Thymus (tissue), 11 donors: ENCODE results near the gene CDC42EP2. TPM values are rescaled to one million over a fixed set of nuclear protein-coding genes. Genes with fewer than 3 reads are reported as not detected.
A peak's percentile ranks its signal among the peaks of the same experiment; 100 is the strongest.

ENCODE experiments used
- DNase-seq, 9 donors: peaks; one replicate each; pipeline ENCODE4 v3.0.0-alpha.2; 2013; ENCODE audit warnings: low spot score in 9 of 9, low read depth in 6 of 9, missing footprints in 1 of 9
- H3K27ac ChIP-seq, 2 donors: one replicate each; pipeline ENCODE4 v1.5.1; 2013; ENCODE audit warnings: control low read depth in 1 of 2, low read depth in 1 of 2, low read length in 1 of 2, mild to moderate bottlenecking in 1 of 2, moderate library complexity in 1 of 2
- H3K27me3 ChIP-seq, 2 donors: one replicate each; pipeline ENCODE4 v1.5.1; 2013; ENCODE audit warnings: low read length in 1 of 2; ENCODE audit not compliant: control insufficient read depth in 2 of 2, insufficient read depth in 1 of 2
- H3K36me3 ChIP-seq, 2 donors: one replicate each; pipeline ENCODE4 v1.5.1; 2013; ENCODE audit warnings: low read length in 1 of 2, mild to moderate bottlenecking in 1 of 2, moderate library complexity in 1 of 2; ENCODE audit not compliant: control insufficient read depth in 2 of 2, insufficient read depth in 2 of 2
- H3K4me1 ChIP-seq, 2 donors: one replicate each; pipeline ENCODE4 v1.5.1; 2013; ENCODE audit warnings: low read length in 2 of 2; ENCODE audit not compliant: control insufficient read depth in 2 of 2, insufficient read depth in 2 of 2
- H3K4me3 ChIP-seq, 2 donors: one replicate each; pipeline ENCODE4 v1.5.1; 2013; ENCODE audit warnings: low read length in 2 of 2, control low read depth in 1 of 2, mild to moderate bottlenecking in 1 of 2
- H3K9me3 ChIP-seq, 2 donors: one replicate each; pipeline ENCODE4 v1.5.1; 2013; ENCODE audit warnings: low read length in 1 of 2, mild to moderate bottlenecking in 1 of 2; ENCODE audit not compliant: control insufficient read depth in 2 of 2, insufficient read depth in 1 of 2
- WGBS: extraction: QIAGEN DNeasy Blood & Tissue Kit; methylation state at CpG from one replicate; pipeline ENCODE4 v1.1.7; 2013; 5-methylcytosine and 5-hydroxymethylcytosine counted together
- polyA plus RNA-seq: library from polyadenylated mRNA; stranded (reverse); fragments of 200-250 nt; gene quantifications from one replicate; pipeline ENCODE4 v1.2.3, GENCODE V29; 2013
- total RNA-seq: library from RNA; stranded (reverse); fragments of 120-200 nt; gene quantifications from one replicate; pipeline ENCODE4 v1.2.4, GENCODE V29; 2013
- donor health status: healthy.

CDC42EP2 gene
- total and polyA plus RNA-seq, 2 donors, result 0.33 to 3.2 TPM

GRCh38 chr11:65279741-65280440 is 34.8 kb upstream of the CDC42EP2 start:
- Histone ChIP-seq H3K9me3 (no peaks in the 10 kb centered on the region), H3K36me3 (peaks cover 49 to 90% of the 10 kb centered on the region in 2 donors), H3K4me1 (no peaks in the 10 kb centered on the region), H3K27ac (no peak overlapping the region), H3K27me3 (no peaks in the 10 kb centered on the region), H3K4me3 (no peak overlapping the region)
- no peak for DNase-seq
- 90% methylated on average over 5 of the region's 5 CpGs for WGBS

GRCh38 chr11:65280646-65281045 is 34.0 kb upstream of the CDC42EP2 start:
- over 99% methylated on average over 4 of the region's 4 CpGs for WGBS
- no peak overlapping the region for H3K27ac ChIP-seq
- H3K27me3 ChIP-seq, result no peaks in the 10 kb centered on the region
- H3K9me3 ChIP-seq, result no peaks in the 10 kb centered on the region
- H3K36me3 ChIP-seq, result peaks cover 57 to 92% of the 10 kb centered on the region in 2 donors
- no peaks in the 10 kb centered on the region for H3K4me1 ChIP-seq
- no peak overlapping the region for H3K4me3 ChIP-seq
- DNase-seq, result no peak

- Histone ChIP-seq H3K27me3 (no peaks in the 10 kb centered on the region), H3K4me1 (no peaks in the 10 kb centered on the region), H3K36me3 (peaks cover 81 to 86% of the 10 kb centered on the region in 2 donors), H3K27ac (no peak overlapping the region), H3K9me3 (no peaks in the 10 kb centered on the region), H3K4me3 (no peak overlapping the region)
- WGBS, result 96% methylated on average over 4 of the region's 4 CpGs
- DNase-seq, result no peak
Observed at GRCh38 chr11:65286686-65287085, 28.0 kb upstream of the CDC42EP2 start.

- Histone ChIP-seq H3K4me3 (no peak overlapping the region), H3K27ac (no peak overlapping the region), H3K4me1 (no peaks in the 10 kb centered on the region), H3K9me3 (no peaks in the 10 kb centered on the region), H3K36me3 (peaks cover 81 to 85% of the 10 kb centered on the region in 2 donors), H3K27me3 (no peaks in the 10 kb centered on the region)
- 98% methylated on average over 2 of the region's 2 CpGs for WGBS
- DNase-seq, result no peak
Observed at GRCh38 chr11:65287601-65288000, 27.1 kb upstream of the CDC42EP2 start.

GRCh38 chr11:65288706-65289536 is 25.7 kb upstream of the CDC42EP2 start:
- no peak for DNase-seq
- H3K36me3 ChIP-seq, result peaks cover 87% of the 10 kb centered on the region in 2 donors
- H3K27me3 ChIP-seq, result no peaks in the 10 kb centered on the region
- 82% methylated on average over 6 of the region's 6 CpGs for WGBS
- no peaks in the 10 kb centered on the region for H3K4me1 ChIP-seq
- no peak overlapping the region for H3K27ac ChIP-seq
- H3K9me3 ChIP-seq, result no peaks in the 10 kb centered on the region
- H3K4me3 ChIP-seq, result no peak overlapping the region

GRCh38 chr11:65290448-65291165 is 24.1 kb upstream of the CDC42EP2 start:
- no peak for DNase-seq
- H3K4me3 ChIP-seq, result no peak overlapping the region
- H3K27ac ChIP-seq, result peak overlapping the region in 1 of 2 donors; percentile 49
- peaks cover 90 to 91% of the 10 kb centered on the region in 2 donors for H3K36me3 ChIP-seq
- H3K9me3 ChIP-seq, result no peaks in the 10 kb centered on the region
- no peaks in the 10 kb centered on the region for H3K27me3 ChIP-seq
- 93% methylated on average over 8 of the region's 8 CpGs for WGBS
- no peaks in the 10 kb centered on the region for H3K4me1 ChIP-seq

- Histone ChIP-seq H3K36me3 (peaks cover 87 to 90% of the 10 kb centered on the region in 2 donors), H3K27me3 (no peaks in the 10 kb centered on the region), H3K4me3 (no peak overlapping the region), H3K4me1 (no peaks in the 10 kb centered on the region), H3K9me3 (no peaks in the 10 kb centered on the region), H3K27ac (peak overlapping the region in 1 of 2 donors; percentile 49)
- WGBS, result 93% methylated on average over 5 of the region's 5 CpGs
- DNase-seq, result no peak
Observed at GRCh38 chr11:65291613-65292012, 23.1 kb upstream of the CDC42EP2 start.

GRCh38 chr11:65292890-65293289 is 21.8 kb upstream of the CDC42EP2 start:
- H3K36me3 ChIP-seq, result peaks cover 88% of the 10 kb centered on the region in 2 donors
- no peaks in the 10 kb centered on the region for H3K27me3 ChIP-seq
- 79% methylated on average over 5 of the region's 5 CpGs for WGBS
- no peaks in the 10 kb centered on the region for H3K9me3 ChIP-seq
- H3K4me1 ChIP-seq, result no peaks in the 10 kb centered on the region
- H3K27ac ChIP-seq, result no peak overlapping the region
- no peak for DNase-seq
- no peak overlapping the region for H3K4me3 ChIP-seq
